GM21619 (cell line): ENCODE measurements around the gene PCDH15.
"Not testable (repeated sequence)": the region's sequence is repeated elsewhere in the genome, so short reads cannot be mapped to it uniquely, and the experiment has no call there.

ENCODE experiments used
- ATAC-seq: cut with Tn5 transposase; IDR thresholded peaks from one replicate; pipeline ENCODE4 v1.9.1; 2021; ENCODE audit not compliant: unreplicated experiment

The PCDH15 gene

DNA sequence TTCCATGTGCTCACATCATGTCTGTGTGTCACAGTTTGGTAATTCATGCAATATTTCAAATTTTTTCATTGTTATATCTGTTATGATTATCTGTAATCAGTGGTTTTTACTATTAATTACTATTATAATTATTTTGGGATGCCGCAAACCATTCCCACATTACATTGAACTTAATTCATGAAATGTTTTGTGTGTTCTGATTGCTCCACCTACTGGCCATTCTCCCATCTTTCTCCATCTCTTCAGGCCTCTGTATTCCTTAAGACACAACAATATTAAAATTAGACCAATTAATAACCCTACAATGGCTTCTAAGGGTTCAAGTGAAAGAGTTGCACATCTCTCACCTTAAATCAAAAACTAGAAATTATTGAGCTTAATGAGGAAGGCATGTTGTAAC is 398.5 kb downstream of the PCDH15 start:
- no peak for ATAC-seq

DNA sequence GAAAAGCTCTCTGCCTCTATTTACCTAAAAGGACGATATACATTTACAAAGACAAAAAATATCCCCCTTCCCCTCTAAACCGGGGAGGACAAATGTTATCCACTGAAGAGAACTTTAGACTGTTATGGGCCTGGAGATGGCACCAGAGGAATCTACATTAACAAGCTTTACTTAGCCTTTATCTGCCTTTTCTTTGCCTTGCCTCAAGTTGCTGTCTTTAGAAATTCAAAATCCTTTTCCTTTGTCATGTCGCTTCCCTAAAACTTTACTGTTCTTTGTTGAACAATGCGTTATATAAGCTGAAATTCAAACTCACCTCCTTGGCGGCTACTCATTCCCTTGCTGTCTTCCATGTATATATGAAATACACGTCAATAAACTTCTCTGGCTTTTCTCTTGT is 405.0 kb downstream of the PCDH15 start:
- ATAC-seq, result no peak

GRCh38 chr10:54394598-54394997 is 406.4 kb downstream of the PCDH15 start:
- ATAC-seq, result not testable (repeated sequence)

GRCh38 chr10:54372179-54372578 is 428.9 kb downstream of the PCDH15 start:
- ATAC-seq, result no peak

- no peak for ATAC-seq
Measured at GRCh38 chr10:54368984-54369383, 432.0 kb downstream of the PCDH15 start.

- ATAC-seq, result no peak
Measured at GRCh38 chr10:54363390-54363789, 437.6 kb downstream of the PCDH15 start.

DNA sequence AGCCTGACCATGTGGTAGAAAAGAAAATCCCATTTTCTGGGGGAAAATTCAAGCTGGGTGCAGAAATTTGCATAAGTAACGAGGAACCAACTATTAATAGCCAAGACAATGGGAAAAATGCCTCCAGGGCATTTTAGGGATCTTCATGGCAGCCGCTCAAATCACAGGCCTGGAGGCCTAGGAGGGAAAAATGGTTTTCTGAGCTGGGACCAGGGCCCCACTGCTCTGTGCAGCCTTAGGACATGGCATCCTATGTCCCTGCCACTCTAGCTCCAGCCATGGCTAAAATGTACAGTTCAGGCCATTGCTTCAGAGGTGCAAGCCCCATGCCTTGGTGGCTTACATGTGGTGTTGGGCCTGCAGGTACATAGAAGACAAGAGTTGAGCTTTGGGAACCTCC is 459.0 kb downstream of the PCDH15 start:
- ATAC-seq, result no peak

DNA sequence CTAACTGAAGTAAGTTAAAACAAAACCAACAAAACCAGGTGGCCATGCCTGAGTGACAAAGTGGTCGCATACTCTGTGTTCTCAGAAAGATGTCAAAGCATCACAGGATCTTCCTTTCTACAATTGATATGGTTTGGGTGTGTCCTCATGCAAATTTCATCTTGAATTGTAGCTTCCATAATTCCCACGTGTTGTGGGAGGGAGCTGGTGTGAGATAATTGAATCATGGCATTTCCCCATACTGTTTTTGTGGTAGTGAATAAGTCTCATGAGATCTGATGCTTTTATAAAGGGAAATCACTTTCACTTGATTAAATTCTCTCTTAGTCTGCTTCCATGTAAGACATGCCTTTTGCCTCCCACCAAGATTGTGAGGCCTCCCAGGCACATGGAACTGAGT is 465.7 kb downstream of the PCDH15 start:
- no peak for ATAC-seq

GRCh38 chr10:54319341-54319740 is 481.7 kb downstream of the PCDH15 start:
- ATAC-seq, result no peak

- no peak for ATAC-seq
Measured at GRCh38 chr10:54318470-54318869, 482.6 kb downstream of the PCDH15 start.

DNA sequence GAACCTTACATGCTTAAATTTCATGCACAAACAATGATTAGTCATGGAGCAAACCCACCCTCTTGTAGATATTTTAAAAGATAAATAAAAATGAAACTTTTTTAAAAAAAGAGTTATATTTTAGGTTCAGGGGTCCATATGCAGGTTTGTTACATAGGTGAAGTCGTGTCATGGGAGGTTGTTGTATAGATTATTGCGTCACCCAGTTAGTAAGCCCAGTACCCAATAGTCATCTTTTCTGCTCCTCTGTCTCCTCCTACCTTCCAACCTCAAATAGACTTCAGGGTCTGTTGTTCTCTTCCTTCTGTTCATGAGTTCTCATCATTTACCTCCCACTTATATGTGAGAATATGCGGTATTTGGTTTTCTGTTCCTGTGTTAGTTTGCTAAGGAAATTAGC is 486.6 kb downstream of the PCDH15 start:
- ATAC-seq, result no peak

- ATAC-seq, result no peak
Measured at GRCh38 chr10:54284526-54285193, 516.4 kb downstream of the PCDH15 start.

DNA sequence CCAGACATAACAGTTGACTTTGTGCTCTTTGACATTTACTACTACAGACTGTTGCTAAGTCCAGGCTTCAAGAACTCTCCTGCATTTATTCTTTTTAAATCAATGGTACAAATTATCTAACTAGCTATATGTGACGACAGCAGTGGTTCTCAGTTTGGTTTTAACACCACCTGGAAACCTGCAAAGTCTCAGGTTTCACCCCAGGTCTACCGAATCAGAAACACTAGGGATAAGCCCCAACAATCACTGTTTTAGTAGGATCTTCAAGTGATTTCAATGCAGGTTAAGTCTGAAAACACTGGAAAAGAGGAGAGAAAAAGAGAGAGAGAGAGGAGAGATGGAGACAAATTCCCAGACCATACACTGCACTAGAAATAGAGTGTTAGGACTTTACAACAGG is 519.0 kb downstream of the PCDH15 start:
- no peak for ATAC-seq

- no peak for ATAC-seq
Measured at GRCh38 chr10:54266395-54266794, 534.6 kb downstream of the PCDH15 start.

DNA sequence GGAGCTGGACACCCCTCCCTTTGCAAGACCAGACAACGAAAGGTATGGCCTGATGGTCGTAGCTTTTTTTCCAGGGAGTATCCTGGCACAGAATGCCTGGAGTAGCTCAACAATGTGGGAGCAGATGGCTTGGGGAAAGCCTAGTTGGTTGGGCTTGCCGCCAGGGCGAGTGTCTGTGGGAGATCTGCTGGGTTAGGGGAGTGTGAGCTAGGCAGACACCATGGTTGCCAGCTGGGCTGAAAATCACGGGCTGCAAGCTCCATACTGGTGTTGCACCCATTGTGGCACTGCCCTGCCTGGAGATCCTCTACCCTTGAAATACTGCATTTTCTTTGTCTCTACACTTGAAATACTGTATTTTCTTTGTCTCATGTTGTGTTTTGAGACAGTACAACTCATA is 538.3 kb downstream of the PCDH15 start:
- no peak for ATAC-seq

- ATAC-seq, result no peak
Measured at GRCh38 chr10:54259104-54259503, 541.9 kb downstream of the PCDH15 start.

GRCh38 chr10:54234832-54235231 is 566.2 kb downstream of the PCDH15 start:
- no peak for ATAC-seq

DNA sequence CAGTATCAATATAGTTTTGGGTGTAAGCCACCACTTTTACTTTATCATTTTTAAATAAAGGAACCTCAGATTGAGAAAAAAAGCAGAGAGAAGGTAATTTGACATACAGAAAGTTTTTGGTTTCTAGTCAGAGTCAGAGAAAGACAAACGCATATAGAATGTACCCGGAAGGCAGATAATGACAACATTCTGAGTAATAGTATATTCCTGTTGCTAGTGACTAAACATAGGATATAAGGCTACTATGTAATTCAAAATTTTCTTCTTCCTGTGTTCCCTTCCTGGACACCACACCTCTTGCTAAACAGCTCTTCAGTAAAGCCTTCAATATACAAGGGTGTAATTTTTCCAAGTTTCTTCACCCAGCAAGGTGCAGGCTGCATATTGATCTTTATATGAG is 597.6 kb downstream of the PCDH15 start:
- no peak for ATAC-seq

GRCh38 chr10:54198051-54198450 is 603.0 kb downstream of the PCDH15 start:
- ATAC-seq, result no peak

- ATAC-seq, result no peak
Measured at GRCh38 chr10:54194806-54195205, 606.2 kb downstream of the PCDH15 start.

- no peak for ATAC-seq
Measured at GRCh38 chr10:54159924-54160323, 641.1 kb downstream of the PCDH15 start.

DNA sequence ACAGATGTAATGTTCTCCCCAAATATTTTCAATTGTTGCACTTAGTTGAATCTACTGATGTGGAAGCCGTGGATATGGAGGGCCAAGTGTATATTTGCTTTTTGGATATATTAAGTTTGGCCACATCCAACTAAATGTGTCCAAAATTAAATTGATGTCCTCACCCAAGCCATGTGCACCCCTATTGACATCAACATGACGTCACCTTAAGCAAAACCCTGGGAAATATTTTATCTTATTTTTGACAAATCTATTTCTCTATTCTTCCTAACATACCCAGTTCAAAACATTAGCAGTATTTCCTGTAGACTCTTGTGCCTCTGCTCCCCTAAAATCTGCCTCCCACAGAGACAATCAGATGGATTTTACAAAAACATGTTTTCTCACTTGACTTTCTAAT is 652.5 kb downstream of the PCDH15 start:
- ATAC-seq, result no peak

DNA sequence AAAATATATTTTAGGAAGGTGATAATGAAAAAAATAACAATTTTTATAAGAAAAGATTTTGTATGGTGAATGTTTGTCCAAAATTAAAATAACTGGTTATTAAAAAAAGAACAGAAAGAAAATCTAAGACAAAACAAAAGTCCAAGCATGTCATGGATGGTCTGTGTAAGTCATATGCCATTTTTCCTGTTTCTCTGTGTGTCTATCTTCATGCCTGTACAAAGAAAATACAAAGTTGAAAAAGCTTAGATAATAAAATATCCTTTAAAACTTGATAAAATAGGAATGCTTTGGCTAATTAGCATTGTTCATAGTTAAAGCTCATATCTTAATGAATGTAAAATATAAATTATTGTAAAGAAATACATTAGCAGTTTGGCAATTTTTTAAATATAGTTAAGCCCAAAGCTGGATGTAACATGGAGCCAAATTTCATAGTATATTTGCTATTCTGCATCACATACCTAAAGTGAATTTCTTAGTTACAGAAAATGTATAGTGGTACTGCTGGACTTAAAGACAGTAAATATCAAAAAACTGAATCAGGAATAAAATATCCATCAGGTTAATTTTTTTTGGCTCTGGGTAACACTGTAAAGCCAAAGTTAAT is 661.1 kb downstream of the PCDH15 start:
- ATAC-seq, result no peak
